Choroid plexus epithelial cell (primary cell): Measurements from ENCODE around the gene PRKAA2.
"Not testable (repeated sequence)": the region's sequence is repeated elsewhere in the genome, so short reads cannot be mapped to it uniquely, and the experiment has no call there.

Experiments used
- DNase-seq: peaks from one replicate; pipeline ENCODE4 v3.0.0-alpha.2; 2010; ENCODE audit warnings: low read depth
- H3K4me3 ChIP-seq: 2 replicates; pipeline ENCODE4 v1.5.1; 2011; ENCODE audit warnings: low read depth, mild to moderate bottlenecking, control low read depth, low read length, moderate library complexity
- TF ChIP-seq, protein P1 (sequence below): conservative IDR thresholded peaks from 2 replicates; pipeline ENCODE4 v1.5.1; 2011; ENCODE audit warnings: low read depth, mild to moderate bottlenecking, control low read depth, inconsistent platforms, low read length, moderate library complexity

The PRKAA2 gene

GRCh38 chr1:56644919-56645676 is at the start of gene PRKAA2:
Gene PRKAA2, plus strand, starts transcription at chr1:56645314. Its CDS starts 74 bp downstream, at chr1:56645388.
- DNase-seq = no peak
- TF ChIP-seq, protein P1, sequence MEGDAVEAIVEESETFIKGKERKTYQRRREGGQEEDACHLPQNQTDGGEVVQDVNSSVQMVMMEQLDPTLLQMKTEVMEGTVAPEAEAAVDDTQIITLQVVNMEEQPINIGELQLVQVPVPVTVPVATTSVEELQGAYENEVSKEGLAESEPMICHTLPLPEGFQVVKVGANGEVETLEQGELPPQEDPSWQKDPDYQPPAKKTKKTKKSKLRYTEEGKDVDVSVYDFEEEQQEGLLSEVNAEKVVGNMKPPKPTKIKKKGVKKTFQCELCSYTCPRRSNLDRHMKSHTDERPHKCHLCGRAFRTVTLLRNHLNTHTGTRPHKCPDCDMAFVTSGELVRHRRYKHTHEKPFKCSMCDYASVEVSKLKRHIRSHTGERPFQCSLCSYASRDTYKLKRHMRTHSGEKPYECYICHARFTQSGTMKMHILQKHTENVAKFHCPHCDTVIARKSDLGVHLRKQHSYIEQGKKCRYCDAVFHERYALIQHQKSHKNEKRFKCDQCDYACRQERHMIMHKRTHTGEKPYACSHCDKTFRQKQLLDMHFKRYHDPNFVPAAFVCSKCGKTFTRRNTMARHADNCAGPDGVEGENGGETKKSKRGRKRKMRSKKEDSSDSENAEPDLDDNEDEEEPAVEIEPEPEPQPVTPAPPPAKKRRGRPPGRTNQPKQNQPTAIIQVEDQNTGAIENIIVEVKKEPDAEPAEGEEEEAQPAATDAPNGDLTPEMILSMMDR = no peak

DNA sequence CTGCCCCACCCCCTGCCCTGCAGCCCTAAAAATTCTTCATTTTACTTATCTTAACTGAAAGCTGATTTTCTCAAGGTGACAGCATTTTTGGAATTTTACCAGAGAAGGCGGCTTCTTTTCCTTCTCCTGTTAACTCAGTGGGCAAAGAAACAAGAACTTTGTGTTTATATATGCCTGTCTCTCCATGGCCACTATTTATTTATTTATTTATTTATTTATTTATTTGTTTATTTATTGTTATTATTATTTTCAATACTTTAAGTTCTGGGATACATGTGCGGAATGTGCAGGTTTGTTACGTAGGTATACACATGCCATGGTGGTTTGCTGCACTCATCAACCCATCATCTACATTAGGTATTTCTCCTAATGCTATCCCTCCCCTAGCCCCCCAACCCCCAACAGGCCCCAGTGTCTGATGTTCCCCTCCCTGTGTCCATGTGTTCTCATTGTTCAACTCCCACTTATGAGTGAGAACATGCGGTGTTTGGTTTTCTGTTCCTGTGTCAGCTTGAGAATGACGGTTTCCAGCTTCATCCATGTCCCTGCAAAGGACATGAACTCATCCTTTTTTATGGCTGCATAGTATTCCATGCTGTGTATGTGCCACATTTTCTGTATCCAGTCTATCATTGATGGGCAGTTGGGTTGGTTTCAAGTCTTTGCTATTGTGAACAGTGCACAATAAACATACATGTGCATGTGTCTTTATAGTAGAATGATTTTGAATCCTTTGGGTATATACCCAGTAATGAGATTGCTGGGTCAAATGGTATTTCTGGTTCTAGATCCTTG is 49.5 kb upstream of the PRKAA2 start:
- H3K4me3 ChIP-seq, DNase-seq: not testable (repeated sequence)

More at GRCh38 chr1:56644919-56645676, at the start of gene PRKAA2:
- H3K4me3 ChIP-seq = peak within 1 kb of the TSS; percentile 70

DNA sequence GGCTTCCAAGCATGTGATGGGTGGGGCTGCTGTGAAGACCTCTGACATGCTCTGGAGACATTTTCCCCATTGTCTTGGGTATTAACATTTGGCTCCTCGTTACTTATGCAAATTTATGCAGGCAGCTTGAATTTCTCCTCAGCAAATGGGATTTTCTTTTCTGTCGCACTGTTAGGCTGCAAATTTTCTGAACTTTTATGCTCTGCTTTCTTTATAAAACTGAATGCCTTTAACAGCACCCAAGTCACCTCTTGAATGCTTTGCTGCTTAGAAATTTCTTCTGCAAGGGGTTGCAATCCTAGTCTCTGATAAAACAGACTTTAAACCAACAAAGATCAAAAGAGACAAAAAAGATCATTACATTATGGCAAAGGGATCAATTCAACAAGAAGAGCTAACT is 35.0 kb upstream of the PRKAA2 start:
- not testable (repeated sequence) for DNase-seq, H3K4me3 ChIP-seq

DNA sequence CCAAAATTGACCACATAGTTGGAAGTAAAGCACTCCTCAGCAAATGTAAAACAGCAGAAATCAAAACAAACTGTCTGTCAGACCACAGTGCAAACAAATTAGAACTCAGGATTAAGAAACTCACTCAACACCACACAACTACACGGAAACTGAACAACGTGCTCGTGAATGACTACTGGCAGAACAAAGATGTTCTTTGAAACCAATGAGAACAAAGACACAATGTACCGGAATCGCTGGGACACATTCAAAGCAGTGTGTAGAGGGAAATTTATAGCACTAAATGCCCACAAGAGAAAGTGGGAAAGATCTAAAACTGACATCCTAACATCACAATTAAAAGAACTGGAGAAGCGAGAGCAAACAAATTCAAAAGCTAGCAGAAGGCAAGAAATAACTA is 34.3 kb upstream of the PRKAA2 start:
- DNase-seq, H3K4me3 ChIP-seq: not testable (repeated sequence)

GRCh38 chr1:56617141-56617540 is 28.0 kb upstream of the PRKAA2 start:
- TF ChIP-seq, protein P1 = no peak
- DNase-seq = peak; percentile 69
- no peak overlapping the region for H3K4me3 ChIP-seq

GRCh38 chr1:56625819-56626440 is 19.2 kb upstream of the PRKAA2 start:
- TF ChIP-seq, protein P1 = no peak
- no peak overlapping the region for H3K4me3 ChIP-seq
- no peak for DNase-seq

- peak; percentile 62 for DNase-seq
- no peak overlapping the region for H3K4me3 ChIP-seq
- TF ChIP-seq, protein P1 = no peak
Measured at GRCh38 chr1:56626546-56626945, 18.6 kb upstream of the PRKAA2 start.

GRCh38 chr1:56627019-56627635 is 18.0 kb upstream of the PRKAA2 start:
- TF ChIP-seq, protein P1 = no peak
- no peak for DNase-seq

More at GRCh38 chr1:56627019-56627635, 18.0 kb upstream of the PRKAA2 start:
- H3K4me3 ChIP-seq = no peak overlapping the region
